Glutamatergic neuron (in vitro differentiated cells): ENCODE results near the gene FAM43B. TPM values are rescaled to one million over a fixed set of nuclear protein-coding genes. Genes with fewer than 3 reads are reported as not detected.
"Not testable (repeated sequence)": the region's sequence is repeated elsewhere in the genome, so short reads cannot be mapped to it uniquely, and the experiment has no call there.

Experiments
- DNase-seq: peaks from one replicate; pipeline ENCODE4 v3.0.0; 2022
- H3K27ac Mint-ChIP-seq: one replicate; pipeline ENCODE4 v1.8.0; 2020; ENCODE audit warnings: mild to moderate bottlenecking, mixed read lengths, inconsistent platforms; ENCODE audit not compliant: unreplicated experiment
- H3K27me3 Mint-ChIP-seq: one replicate; pipeline ENCODE4 v1.8.0; 2020; ENCODE audit warnings: mild to moderate bottlenecking, moderate library complexity, mixed read lengths, inconsistent platforms; ENCODE audit not compliant: unreplicated experiment
- H3K36me3 Mint-ChIP-seq: one replicate; pipeline ENCODE4 v1.8.0; 2020; ENCODE audit warnings: mild to moderate bottlenecking, mixed read lengths, inconsistent platforms; ENCODE audit not compliant: unreplicated experiment
- H3K4me1 Mint-ChIP-seq: one replicate; pipeline ENCODE4 v1.8.0; 2020; ENCODE audit warnings: mild to moderate bottlenecking, low read depth, mixed read lengths, inconsistent platforms; ENCODE audit not compliant: unreplicated experiment
- H3K4me3 Mint-ChIP-seq: one replicate; pipeline ENCODE4 v1.8.0; 2020; ENCODE audit warnings: mild to moderate bottlenecking, mixed read lengths, inconsistent platforms; ENCODE audit not compliant: unreplicated experiment
- H3K9me3 Mint-ChIP-seq: one replicate; pipeline ENCODE4 v1.8.0; 2020; ENCODE audit warnings: mild to moderate bottlenecking, moderate library complexity, mixed read lengths, inconsistent platforms; ENCODE audit not compliant: unreplicated experiment
- CTCF ChIP-seq: fragments of 200-600 bp; sonication (generic); IDR thresholded peaks from one replicate; pipeline ENCODE4 v1.5.0; 2021; ENCODE audit not compliant: partially characterized antibody, unreplicated experiment
- total RNA-seq: library from RNA; stranded (reverse); fragmentation: NEBNext Ultra II Directional; extraction: Animal tissue kit (Norgen Biotek cat#: 25700); gene quantifications from one replicate; pipeline ENCODE4 v1.2.1, GENCODE V29; 2021; ENCODE audit not compliant: unreplicated experiment

FAM43B gene
- total RNA-seq, 1 donor from 2014 or later, result not detected

DNA sequence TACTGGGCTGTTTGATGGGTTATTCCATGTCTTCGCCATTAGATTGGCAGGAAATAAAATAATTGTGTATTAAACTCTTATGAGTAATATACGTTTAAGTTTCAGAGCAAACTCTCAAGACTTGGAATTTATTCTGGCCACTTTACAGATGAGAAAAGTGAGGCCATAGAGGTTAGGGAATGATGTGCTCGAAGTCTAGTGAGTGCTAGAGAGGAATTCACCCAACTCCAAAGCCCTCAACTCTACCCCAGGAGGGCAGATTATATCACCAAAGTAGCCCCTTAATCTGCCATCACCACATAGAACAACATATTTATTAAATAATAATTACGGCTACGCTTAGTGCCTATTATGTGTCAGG lies 44.0 kb upstream of the FAM43B start:
- Mint-ChIP-seq H3K4me3 (peak overlapping the region; percentile 91), H3K27ac (peak overlapping the region; percentile 49), H3K4me1 (peaks cover 2% of the 10 kb centered on the region), H3K36me3 (no peaks in the 10 kb centered on the region), H3K27me3 (no peaks in the 10 kb centered on the region), H3K9me3 (peaks cover 1% of the 10 kb centered on the region)
- no peak for DNase-seq
- TF ChIP-seq CTCF, result no peak

DNA sequence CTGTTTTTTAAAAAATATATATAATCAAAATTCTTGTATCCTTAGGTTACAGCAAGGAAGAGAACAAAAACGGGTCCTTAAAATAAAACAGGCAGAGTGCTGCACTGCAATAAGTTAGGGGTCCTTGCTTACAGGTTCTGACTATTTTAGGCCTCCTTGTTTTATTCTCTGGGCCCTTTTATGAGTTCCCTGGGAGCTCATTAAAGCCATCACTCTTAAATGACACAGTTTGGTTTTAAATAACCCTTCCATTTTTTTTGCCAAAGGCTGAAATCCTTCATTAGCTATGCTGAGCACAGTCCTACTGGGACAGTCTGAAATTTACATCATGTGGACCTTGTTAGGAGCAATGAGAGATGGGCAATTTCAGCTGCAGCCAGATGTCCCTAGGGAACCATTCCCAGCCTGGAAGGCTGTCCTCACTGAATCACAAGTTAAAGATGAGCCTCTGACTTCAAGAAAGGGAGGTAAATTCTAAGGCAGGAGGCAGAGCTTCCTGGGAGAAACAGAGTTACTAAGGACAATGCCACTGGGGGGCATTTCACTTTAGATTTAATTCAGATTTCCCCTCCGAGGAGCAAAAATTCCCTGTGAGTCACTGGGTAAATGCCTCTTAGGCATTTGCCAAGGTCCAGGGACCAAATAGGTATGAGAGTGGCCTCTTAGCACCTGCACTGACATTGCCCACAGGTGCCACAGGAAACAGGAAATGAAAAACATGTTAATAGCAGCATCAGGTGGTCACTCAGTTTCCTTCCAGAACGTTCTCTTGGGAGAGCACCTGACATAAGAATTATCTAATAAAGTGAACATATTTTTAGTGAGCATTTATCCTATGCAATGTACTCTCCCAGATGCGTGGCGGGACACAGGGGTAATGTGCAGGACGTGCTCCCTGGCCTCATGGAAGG lies 40.6 kb upstream of the FAM43B start:
- peaks cover 1% of the 10 kb centered on the region for H3K9me3 Mint-ChIP-seq
- H3K27me3 Mint-ChIP-seq, result peaks cover 2% of the 10 kb centered on the region
- TF ChIP-seq CTCF, result no peak

DNA sequence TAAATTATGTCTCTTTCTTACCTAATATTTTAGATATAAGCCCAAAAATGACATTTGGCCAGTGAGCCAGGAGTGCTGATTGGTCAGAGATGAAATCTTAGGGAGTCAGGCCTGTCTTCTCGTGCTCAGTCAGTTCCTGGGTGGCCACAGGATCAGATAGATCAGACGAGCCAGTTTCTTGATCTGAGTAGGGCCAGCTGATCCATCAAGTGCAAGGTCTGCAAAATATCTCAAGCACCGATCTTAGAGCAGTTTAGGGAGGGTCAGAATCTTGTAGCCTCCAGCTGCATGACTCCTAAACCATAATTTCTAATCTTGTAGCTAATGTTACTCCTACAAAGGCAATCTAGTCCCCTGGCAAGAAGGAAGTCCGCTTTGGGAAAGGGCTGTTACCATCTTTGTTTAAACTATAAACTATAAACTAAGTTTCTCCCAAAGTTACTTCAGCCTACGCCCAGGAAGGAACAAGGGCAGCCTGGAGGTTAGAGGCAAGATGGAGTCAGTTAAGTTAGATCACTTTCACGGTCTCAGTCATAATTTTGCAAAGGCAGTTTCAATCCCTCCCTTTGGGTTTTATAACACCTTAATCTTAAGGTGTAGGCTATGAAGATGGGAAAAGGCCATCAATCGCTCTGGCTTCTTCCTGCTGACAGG lies 32.6 kb upstream of the FAM43B start:
- H3K36me3 Mint-ChIP-seq, H3K4me1 Mint-ChIP-seq, DNase-seq, H3K4me3 Mint-ChIP-seq, H3K9me3 Mint-ChIP-seq, H3K27ac Mint-ChIP-seq, H3K27me3 Mint-ChIP-seq: not testable (repeated sequence)

More for the DNA sequence above, 40.6 kb upstream of the FAM43B start:
- Mint-ChIP-seq H3K4me1 (peaks cover 2% of the 10 kb centered on the region), H3K27ac (no peak overlapping the region), H3K36me3 (no peaks in the 10 kb centered on the region), H3K4me3 (no peak overlapping the region)
- DNase-seq, result no peak

GRCh38 chr1:20521960-20522861 lies 30.2 kb upstream of the FAM43B start:
- H3K4me3 Mint-ChIP-seq, result peak overlapping the region; percentile 15
- H3K9me3 Mint-ChIP-seq, result no peaks in the 10 kb centered on the region
- DNase-seq, result peak; percentile 87
- no peaks in the 10 kb centered on the region for H3K36me3 Mint-ChIP-seq
- H3K4me1 Mint-ChIP-seq, result no peaks in the 10 kb centered on the region
- TF ChIP-seq CTCF, result peak; percentile 90
- H3K27me3 Mint-ChIP-seq, result peaks cover 5% of the 10 kb centered on the region
- no peak overlapping the region for H3K27ac Mint-ChIP-seq

DNA sequence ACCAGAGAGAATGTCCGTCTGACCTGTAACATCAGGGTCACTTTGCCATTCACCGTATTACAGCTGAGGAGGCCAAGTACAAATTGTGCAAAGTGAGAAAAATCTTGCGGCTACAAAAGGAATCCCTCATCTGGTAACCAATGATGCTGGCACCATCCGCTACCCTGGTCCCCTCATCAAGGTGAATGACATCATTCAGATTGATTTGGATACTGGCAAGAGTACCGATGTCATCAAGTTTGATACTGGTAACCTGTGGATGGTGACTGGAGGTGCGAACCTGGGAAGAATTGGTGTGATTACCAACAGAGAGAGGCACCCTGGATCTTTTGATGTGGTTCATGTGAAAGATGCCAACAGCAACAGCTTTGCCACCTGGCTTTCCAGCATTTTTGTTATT lies 26.1 kb upstream of the FAM43B start:
- Mint-ChIP-seq H3K9me3 (no peaks in the 10 kb centered on the region), H3K4me3 (no peak overlapping the region), H3K36me3 (no peaks in the 10 kb centered on the region), H3K4me1 (no peaks in the 10 kb centered on the region), H3K27me3 (peaks cover 9% of the 10 kb centered on the region), H3K27ac (no peak overlapping the region)
- DNase-seq, result no peak
- no peak for TF ChIP-seq CTCF
